Adrenal gland (tissue), 12 donors: Measurements from ENCODE around the gene PFKP. TPM values are rescaled to one million over a fixed set of nuclear protein-coding genes. Genes with fewer than 3 reads are reported as not detected.
"Not testable (repeated sequence)": the region's sequence is repeated elsewhere in the genome, so short reads cannot be mapped to it uniquely, and the experiment has no call there.

ENCODE experiments used
- DNase-seq, 7 donors: peaks; one replicate each; pipeline ENCODE4 v3.0.0-alpha.2; 2019 to 2020
- H3K27ac ChIP-seq, 5 donors: fragments of 200-600 bp; sonication (generic) in 4 of 5; 1 replicate in 3 of 5; 2 replicates in 2 of 5; pipeline versions ENCODE4 v1.5.1 to v1.8.0; 2016 to 2020; ENCODE audit warnings: mild to moderate bottlenecking in 1 of 5
- H3K27me3 ChIP-seq: fragments of 200-600 bp; 2 replicates; pipeline ENCODE4 v1.8.0; 2021
- H3K36me3 ChIP-seq, 2 donors: fragments of 200-600 bp; replicated peaks in 1 of 2; 1 replicate in 1 of 2; 2 replicates in 1 of 2; pipeline versions ENCODE4 v1.5.1 to v1.8.0; 2018 to 2022
- H3K4me1 ChIP-seq, 2 donors: fragments of 200-600 bp; replicated peaks in 1 of 2; 1 replicate in 1 of 2; 2 replicates in 1 of 2; pipeline versions ENCODE4 v1.5.1 to v1.8.0; 2018 to 2021
- H3K4me3 ChIP-seq, 4 donors: fragments of 200-600 bp; sonication (generic) in 3 of 4; one replicate each; pipeline ENCODE4 v1.5.1; 2016 to 2018
- H3K9me3 ChIP-seq, 3 donors: fragments of 200-600 bp; sonication (generic) in 1 of 3; replicated peaks in 1 of 3; 1 replicate in 2 of 3; 2 replicates in 1 of 3; pipeline versions ENCODE4 v1.5.1 to v1.8.0; 2016 to 2021
- POLR2A ChIP-seq, 2 donors: fragments of 450-650 bp; IDR thresholded peaks; one replicate each; pipeline ENCODE4 v1.6.1; 2017; ENCODE audit warnings: antibody characterized with exemption in 2 of 2, mild to moderate bottlenecking in 2 of 2, moderate library complexity in 1 of 2
- WGBS, 4 donors: extraction: QIAGEN DNeasy Blood & Tissue Kit in 2 of 4; methylation state at CpG; one replicate each; pipeline versions ENCODE4 v1.1.5 to v1.1.7; 2013 to 2017; 5-methylcytosine and 5-hydroxymethylcytosine counted together
- intact Hi-C, 2 donors: fragments of 100-400 bp; cut with DNase I; formaldehyde crosslinking; loops; one replicate each; pipeline versions ENCODE4 v1.14.1 to v1.15.0; 2022 to 2023
- polyA plus RNA-seq, 3 donors: library from polyadenylated mRNA; stranded (reverse); fragments of 200-250 nt in 2 of 3; fragments of 350-450 nt in 1 of 3; fragmentation: Illumina TruSeq in 1 of 3; extraction: RNeasy Lipid Tissue Mini Kit (QIAGEN cat#74804) in 1 of 3; gene quantifications; one replicate each; pipeline ENCODE4 v1.2.3, GENCODE V29; 2013 to 2014
- total RNA-seq, 9 donors: library from RNA; depleted of rRNA in 4 of 9; stranded (reverse); fragments of >200 nt in 4 of 9; fragments of 120-200 nt in 1 of 9; fragmentation: NEBNext Ultra II Directional in 1 of 9; extraction: Animal tissue kit (Norgen Biotek cat#: 25700) in 1 of 9; gene quantifications; one replicate each; pipeline versions ENCODE4 v1.1.0 to v1.2.4, GENCODE V29; 2013 to 2023
- TF ChIP-seq, protein P1 (sequence below), 6 experiments: fragments of 450-650 bp in 4 of 6; fragments of 200-600 bp in 2 of 6; sonication (generic) in 1 of 6; IDR thresholded peaks; 1 replicate in 5 of 6; 2 replicates in 1 of 6; pipeline versions ENCODE4 v1.5.1 to v1.8.0; 2016 to 2021; ENCODE audit warnings: antibody characterized with exemption in 6 of 6, mild to moderate bottlenecking in 2 of 6, moderate library complexity in 1 of 6
- donor health status: healthy with polysubstance abuse.
- donor health status: Bipolar disorder and iron deficiency.
- donor health status: DM: yes; HTN: yes; CAD: no.
- donor health status: DM: no; HTN: no; CAD: no.
- donor health status: DM: no; HTN: no; CAD: no.
- donor health status: DM: yes; HTN: yes; CAD: no.

The PFKP gene
- total and polyA plus RNA-seq, 12 donors, result 4.6 to 46.6 (median 16.4) TPM

DNA sequence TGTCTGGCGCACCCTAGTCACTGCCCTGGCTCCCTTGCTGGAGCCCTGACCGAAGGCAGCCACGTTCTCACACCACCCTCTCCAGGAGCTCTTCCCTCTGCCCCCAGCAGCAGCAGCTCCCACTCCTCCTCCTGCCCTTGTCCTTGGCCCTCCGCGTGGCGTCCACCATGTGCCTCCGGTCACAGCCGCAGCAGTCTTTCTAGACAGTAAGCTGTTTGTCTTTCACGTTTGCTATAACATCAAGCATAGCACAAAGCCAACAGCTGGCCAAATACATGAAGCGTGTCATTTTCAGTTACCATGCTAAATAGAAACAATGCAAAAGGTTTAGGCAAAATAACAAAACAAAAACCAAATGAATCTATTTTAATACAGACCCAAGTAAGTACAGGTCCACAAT, 101.9 kb downstream of the PFKP start:
- peak in 1 of 7 donors; percentile 28 for DNase-seq
- WGBS, 4 donors, result 56 to 70% (median 63%) methylated on average over 10 of the region's 10 CpGs
- intact Hi-C loops, result no loop called here
- TF ChIP-seq POLR2A (IDR thresholded peaks at IDR 0.05), result no peak
- TF ChIP-seq, protein P1, sequence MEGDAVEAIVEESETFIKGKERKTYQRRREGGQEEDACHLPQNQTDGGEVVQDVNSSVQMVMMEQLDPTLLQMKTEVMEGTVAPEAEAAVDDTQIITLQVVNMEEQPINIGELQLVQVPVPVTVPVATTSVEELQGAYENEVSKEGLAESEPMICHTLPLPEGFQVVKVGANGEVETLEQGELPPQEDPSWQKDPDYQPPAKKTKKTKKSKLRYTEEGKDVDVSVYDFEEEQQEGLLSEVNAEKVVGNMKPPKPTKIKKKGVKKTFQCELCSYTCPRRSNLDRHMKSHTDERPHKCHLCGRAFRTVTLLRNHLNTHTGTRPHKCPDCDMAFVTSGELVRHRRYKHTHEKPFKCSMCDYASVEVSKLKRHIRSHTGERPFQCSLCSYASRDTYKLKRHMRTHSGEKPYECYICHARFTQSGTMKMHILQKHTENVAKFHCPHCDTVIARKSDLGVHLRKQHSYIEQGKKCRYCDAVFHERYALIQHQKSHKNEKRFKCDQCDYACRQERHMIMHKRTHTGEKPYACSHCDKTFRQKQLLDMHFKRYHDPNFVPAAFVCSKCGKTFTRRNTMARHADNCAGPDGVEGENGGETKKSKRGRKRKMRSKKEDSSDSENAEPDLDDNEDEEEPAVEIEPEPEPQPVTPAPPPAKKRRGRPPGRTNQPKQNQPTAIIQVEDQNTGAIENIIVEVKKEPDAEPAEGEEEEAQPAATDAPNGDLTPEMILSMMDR (IDR thresholded peaks at IDR 0.05), result no peak
- Histone ChIP-seq H3K27ac (peak overlapping the region in 1 of 5 donors; percentile 52), H3K4me1 (peaks cover 10 to 32% of the 10 kb centered on the region in 2 donors), H3K36me3 (peaks cover 0 to 45% of the 10 kb centered on the region in 2 donors), H3K4me3 (no peak overlapping the region), H3K27me3 (no peaks in the 10 kb centered on the region), H3K9me3 (no peaks in the 10 kb centered on the region)

DNA sequence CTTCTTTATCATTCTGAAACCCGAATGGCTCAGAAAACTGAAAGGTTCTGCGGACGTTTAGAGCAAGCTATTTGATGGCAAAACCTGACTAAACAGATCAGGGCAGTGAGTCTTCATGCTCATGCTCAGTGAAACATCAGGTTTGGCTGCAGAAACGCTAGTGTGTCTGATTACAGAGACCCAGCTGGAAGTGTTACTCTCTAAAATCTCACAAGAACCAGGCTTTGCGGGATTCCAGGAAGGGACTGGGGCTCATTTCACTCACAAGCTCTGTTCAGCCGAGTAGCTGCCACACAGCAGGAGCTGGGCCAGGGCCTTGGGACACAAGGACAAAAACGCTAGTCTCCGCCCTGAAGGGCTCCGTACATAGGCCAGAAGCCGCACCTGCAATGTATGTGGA, 102.3 kb downstream of the PFKP start:
- Histone ChIP-seq H3K27ac (peak overlapping the region in 1 of 5 donors; percentile 52), H3K27me3 (no peaks in the 10 kb centered on the region), H3K36me3 (peaks cover 0 to 41% of the 10 kb centered on the region in 2 donors), H3K4me3 (no peak overlapping the region), H3K9me3 (no peaks in the 10 kb centered on the region), H3K4me1 (peaks cover 10 to 32% of the 10 kb centered on the region in 2 donors)
- intact Hi-C loops, result loop anchor here in 1 of 2 donors (10.0 kb wide), 1 partner anchor 235 kb away; no protein-coding TSS in a partner anchor
- no peak for TF ChIP-seq POLR2A (IDR thresholded peaks at IDR 0.05)
- TF ChIP-seq, protein P1 (IDR thresholded peaks at IDR 0.05), result no peak
- DNase-seq, result peak; percentile 40 to 61 (median 56)
- 50 to 59% (median 54%) methylated on average over 8 to 10 of the region's 10 CpGs for WGBS, 4 donors

DNA sequence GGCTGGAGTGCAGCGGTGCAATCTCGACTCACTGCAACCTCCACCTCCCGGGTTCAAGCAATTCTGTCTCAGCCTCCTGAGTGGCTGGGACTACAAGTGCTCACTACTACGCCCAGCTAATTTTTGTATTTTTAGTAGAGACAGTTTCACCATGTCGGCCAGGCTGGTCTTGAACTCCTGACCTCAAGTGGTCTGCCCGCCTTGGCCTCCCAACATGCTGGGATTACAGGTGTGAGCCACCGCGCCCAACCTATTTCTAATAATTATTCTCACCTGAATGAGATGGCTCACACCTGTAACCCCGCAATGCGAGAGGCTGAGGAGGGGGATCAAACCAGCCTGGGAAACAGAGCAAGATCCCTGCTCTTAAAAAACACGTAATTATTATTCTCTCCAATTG, 104.1 kb downstream of the PFKP start:
- intact Hi-C loops, result loop anchor here in 1 of 2 donors (10.0 kb wide), 1 partner anchor 237 kb away; no protein-coding TSS in a partner anchor
- H3K36me3 ChIP-seq, result peaks cover 0 to 23% of the 10 kb centered on the region in 2 donors
- H3K4me1 ChIP-seq, result peaks cover 10 to 32% of the 10 kb centered on the region in 2 donors
- not testable (repeated sequence) for DNase-seq, H3K9me3 ChIP-seq, H3K27me3 ChIP-seq
- 81 to 89% (median 83%) methylated on average over 11 of the region's 11 CpGs for WGBS, 4 donors
- peak overlapping the region in 1 of 4 donors; percentile 81 for H3K4me3 ChIP-seq
- H3K27ac ChIP-seq, result peak overlapping the region in 1 of 5 donors; percentile 93

DNA sequence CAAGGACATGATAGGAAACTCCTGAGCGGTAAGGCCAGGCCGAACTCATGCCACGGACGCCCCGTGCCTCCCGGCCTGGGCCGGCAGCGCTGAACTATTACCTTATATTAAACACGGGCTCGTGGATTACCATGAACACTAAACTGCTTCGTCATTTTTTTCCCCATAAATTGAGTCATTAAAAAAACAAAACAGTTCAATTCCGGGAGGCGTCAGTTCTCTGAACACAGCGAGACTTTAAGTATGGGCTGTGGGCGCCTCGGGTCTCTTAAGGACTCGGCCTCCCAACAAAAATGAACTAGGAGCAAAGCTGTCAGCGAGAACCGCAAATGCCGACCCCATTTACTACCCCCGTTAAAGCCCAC, 104.7 kb downstream of the PFKP start:
- Histone ChIP-seq H3K4me1 (peaks cover 10 to 32% of the 10 kb centered on the region in 2 donors), H3K4me3 (peak overlapping the region; percentile 62 to 90 (median 86)), H3K27ac (peak overlapping the region; percentile 64 to 94 (median 91)), H3K27me3 (no peaks in the 10 kb centered on the region), H3K36me3 (peaks cover 0 to 17% of the 10 kb centered on the region in 2 donors), H3K9me3 (no peaks in the 10 kb centered on the region)
- intact Hi-C loops, result loop anchor here in 1 of 2 donors (10.0 kb wide), 1 partner anchor 237 kb away; no protein-coding TSS in a partner anchor
- WGBS, 4 donors, result 0 to 1% (median 1%) methylated on average over 17 to 21 of the region's 21 CpGs
- DNase-seq, result peak in 3 of 7 donors; percentile 37 to 49 (median 39)
- TF ChIP-seq, protein P1 (IDR thresholded peaks at IDR 0.05), result no peak
- TF ChIP-seq POLR2A (IDR thresholded peaks at IDR 0.05), result no peak
